HG03558 (cell line): ENCODE results near the gene HS3ST5.

Experiments used
- ATAC-seq: cut with Tn5 transposase; IDR thresholded peaks from one replicate; pipeline ENCODE4 v1.9.1; 2021; ENCODE audit warnings: moderate number of reproducible peaks; ENCODE audit not compliant: unreplicated experiment; ENCODE audit errors: extremely low read depth

The HS3ST5 gene

GRCh38 chr6:114010540-114010939 lies 332.3 kb downstream of the HS3ST5 start:
- no peak for ATAC-seq

- ATAC-seq: no peak
Measured at GRCh38 chr6:114009192-114009591, 333.6 kb downstream of the HS3ST5 start.

GRCh38 chr6:114008331-114008730 lies 334.5 kb downstream of the HS3ST5 start:
- ATAC-seq: no peak

GRCh38 chr6:114007516-114007915 lies 335.3 kb downstream of the HS3ST5 start:
- ATAC-seq: peak; percentile 68
